GM21390 (cell line): Measurements from ENCODE around the gene TPP1.
A peak's percentile ranks its signal among the peaks of the same experiment; 100 is the strongest.

Source experiments
- ATAC-seq: cut with Tn5 transposase; IDR thresholded peaks from one replicate; pipeline ENCODE4 v1.9.1; 2021; ENCODE audit not compliant: unreplicated experiment

The TPP1 gene

DNA sequence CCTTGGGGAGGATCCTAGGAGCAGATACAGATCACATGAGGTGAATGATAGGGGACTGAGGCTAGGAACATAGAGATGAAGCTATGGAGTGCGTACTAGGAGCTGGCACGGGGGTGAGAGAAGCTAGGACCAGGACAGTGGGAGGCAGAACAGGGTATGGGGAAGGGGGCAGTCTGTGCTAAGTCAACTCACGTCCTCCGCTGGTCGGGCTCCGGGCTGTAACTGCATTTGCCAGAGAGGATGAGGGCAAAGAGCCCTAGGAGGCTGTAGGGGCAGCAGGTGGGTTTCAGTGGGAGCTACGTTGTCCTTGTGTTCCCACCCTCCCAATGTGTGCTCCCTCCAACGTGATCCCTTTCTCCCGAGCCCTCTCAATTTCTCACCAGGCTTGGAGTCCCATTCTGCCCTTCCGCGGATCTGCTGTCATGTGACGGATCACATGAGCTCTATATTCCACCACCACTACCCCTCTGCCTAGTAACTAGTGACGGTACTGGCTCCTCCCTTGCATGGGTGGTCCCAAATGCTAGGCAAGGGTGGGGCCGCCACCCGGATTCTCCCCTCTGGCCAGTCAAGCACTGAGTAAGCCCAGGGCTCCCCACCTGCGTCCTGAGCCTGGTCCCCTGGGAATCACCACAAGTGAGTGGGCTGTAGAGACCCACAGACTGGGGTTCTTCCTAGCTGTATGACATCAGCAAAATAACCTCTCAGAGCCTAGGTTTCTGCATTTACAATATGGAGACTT lies at the start of gene TPP1:
TPP1 (minus strand) TSS at position 419 of the 742 bp plus-strand sequence; CDS start at position 397, 22 bp downstream.
- peak; percentile 99 for ATAC-seq

DNA sequence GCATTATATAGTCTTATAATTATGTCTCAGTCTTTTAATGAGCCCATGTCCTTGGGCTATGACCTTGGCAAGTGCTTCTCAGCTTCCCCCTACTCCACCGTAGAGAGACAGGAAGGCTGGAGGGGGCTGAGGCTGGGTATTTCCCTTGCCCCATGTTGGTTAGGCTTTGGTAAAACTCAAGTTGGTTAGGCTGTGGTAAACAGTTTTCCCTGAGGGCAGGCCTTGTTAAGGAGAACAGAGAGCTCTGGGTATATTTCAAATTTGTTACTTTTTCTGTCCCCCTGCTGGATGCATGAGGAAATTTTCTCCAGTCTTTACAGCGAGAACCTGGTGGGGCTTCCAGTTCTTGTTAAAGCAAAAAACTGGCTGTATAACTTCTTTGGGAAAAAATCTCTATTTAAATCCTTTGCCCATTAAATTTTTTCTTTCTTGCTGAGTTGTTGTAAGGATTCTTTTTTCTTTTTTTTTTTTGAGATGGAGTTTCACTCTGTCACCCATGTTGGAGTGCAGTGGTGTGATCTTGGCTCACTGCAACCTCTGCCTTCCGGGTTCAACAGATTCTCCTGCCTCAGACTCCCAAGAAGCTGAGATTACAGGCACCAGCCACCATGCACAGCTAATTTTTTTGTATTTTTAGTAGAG lies 48.6 kb upstream of the TPP1 start:
- ATAC-seq, result no peak

DNA sequence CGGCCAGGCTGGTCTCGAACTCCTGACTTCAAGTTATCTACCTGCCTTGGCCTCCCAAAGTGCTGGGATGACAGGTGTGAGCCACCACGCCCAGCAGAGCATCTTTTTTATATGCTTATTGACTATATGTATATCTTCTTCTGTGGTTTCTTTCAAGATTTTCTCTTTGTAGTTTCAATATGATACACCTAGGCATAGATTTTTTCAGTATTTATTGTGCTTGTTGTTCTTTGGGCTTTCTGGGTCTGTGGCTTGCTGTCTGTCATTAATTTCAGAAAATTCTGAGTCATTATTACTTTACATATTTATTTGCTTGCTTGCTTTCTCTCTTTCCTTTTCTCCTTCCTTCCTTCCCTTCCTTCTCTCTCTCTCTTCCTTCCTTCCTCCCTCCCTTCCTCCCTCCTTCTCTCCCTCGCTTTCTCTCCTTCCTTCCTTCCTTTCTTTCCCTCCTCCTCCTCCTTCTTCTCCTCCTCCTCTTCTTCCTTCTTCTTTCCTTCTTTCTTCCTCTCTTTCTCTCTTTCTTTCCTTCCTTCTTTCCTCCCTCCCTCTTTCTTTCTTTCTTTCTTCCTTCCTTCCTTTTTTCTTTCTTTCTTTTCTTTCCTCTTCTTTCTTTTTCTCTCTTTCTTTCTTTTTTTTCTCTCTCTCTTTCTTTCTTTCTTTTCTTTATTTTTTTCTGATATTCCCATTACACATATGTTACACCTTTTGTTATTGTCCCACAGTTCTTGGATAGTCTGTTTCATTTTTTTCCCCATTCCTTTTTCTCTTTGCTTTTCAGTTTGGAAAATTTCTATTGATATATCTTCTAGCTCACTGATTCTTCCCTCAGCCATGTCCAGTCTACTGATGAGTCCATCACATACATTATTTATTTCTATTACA lies 47.3 kb upstream of the TPP1 start:
- ATAC-seq, result no peak

DNA sequence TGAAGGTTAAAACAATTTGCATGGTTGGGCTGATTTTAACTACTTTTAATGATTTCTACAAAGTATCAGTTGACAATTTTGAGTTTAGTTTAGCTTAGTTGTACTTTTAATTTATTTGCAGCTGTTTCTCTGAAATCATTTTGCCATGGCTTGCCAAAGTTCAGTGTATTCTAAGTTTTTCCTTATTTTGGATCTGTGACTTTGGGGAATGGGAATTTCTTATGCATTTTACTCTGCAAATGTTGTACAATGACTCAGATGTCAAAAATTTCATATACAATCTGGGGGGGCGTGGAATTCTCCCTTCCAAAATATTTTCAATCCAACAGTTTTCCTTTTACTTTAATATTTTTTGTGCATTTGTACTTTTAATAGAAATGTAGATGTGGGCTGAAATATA lies 45.3 kb upstream of the TPP1 start:
- ATAC-seq, result no peak

DNA sequence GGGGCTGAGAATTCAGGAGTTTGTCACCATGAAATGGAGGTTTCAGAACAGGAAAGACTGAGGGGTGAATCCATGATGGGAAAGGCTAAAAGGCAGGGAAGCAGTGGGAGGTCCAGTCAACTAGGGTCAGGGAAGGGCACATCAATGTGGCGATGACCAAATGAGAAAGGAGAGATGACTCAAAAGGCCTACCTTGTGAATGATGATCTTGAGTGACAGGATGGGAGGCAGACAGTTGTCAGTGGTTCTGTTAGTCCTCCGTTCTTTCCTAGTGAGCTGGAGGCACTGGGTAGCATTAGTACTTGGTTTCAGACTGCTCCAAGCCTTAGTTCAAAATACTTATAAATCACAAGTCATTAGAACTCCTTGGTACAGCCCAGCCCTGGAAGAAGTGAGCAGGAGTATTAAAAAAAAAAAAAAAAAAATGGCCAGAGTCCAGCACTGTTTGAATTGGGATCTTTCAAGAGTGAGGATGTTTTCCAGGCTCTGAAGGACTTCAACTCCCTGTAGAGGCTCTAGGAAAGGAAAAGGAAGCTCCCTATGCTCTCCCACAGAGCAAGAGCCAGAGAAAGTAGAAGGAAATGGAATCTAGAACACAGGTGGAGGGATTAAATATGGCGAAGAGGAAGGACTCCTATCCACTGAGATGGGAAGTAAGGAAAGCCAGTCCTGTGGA lies 44.7 kb upstream of the TPP1 start:
- ATAC-seq, result no peak

DNA sequence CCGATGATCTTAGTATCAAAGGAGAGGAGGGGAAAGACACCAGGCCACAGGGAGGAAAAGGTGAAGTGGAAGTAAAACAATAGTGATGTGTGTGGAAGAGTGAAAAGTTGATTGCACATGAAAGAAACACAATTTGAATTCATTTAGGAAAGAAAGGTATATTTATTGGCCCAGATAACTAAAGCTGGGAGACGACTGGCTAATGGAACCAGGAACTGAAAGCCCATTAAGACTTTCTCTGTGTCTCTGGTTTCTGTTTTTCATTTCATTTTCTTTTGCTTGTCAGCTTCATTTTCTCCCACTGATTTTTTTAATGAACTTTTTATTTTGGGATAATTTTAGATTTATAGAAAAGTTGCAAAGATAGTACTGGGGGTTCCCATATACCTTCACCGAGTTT lies 41.5 kb upstream of the TPP1 start:
- ATAC-seq, result peak; percentile 73

DNA sequence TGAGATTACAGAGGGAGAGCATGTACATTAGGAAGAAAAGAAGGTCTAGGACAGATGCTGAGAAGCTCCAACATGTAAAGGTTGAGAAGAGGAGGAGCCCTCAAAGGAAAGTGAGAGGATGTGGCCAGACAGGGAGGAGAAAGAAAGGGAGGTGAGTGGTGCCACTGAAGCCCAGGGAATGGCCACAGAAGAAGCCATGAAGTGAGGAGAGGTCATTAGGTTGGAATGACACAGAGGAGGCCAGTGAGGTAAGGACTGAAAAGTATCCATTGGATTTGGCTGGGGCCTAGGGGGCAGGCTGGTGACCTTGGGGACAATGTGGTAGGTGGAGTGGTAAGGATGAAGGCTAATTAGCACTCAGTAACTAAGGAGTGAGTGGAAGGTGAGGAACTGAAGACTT lies 39.4 kb upstream of the TPP1 start:
- no peak for ATAC-seq

DNA sequence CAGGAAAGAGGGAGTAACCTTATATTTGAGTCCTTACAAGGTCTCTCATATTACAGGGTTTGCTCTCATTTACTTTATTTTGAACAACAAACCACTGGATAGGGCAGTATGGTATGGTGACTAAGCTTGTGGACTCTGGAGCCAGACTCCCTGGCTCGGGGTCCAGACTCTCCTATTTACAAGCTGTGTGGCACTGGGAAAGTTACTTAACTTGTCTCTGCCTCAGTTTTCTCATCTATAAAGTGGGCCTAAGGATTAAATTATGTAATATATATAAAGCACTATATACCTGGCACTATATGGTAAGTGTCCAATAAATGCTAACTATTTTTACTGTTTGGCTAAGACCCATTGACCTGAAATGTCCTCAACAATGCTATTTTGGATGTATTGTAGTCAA lies 38.1 kb upstream of the TPP1 start:
- ATAC-seq, result no peak

DNA sequence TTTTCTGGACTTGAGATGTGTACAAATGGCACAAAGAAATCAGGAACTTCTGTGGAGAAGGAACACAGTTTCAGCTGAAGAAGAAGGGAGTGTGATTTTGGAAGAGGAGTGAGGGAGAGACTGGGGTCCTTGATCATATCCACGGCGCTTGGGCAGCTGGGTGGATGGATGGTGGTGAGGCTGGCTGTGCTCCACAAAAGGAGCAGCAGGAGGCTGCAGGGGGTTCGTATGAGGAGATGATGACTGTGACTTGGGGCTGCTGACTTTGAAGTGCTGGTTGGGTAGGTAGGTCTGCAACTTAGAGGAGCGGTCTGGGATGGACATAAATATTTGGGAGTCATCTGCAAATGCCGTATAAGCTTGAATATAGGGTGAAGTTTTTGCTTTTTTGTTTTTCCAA lies 37.7 kb upstream of the TPP1 start:
- no peak for ATAC-seq

DNA sequence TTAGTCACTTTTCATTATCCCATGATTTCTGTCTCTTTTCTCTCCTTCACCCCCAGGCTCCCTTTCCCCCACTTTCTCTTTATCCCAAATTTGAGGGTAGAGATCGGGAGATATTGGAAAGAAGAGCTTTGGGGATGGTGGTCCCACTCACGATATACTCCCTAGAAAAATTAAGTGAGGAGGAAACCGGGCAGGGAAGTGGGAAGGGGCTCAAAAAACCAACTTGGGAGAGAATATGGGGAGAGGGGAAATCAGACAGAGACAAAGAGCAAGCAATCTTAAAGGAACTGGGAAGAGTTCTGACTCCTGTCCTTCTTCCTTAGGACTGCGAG lies 37.3 kb upstream of the TPP1 start:
- no peak for ATAC-seq

DNA sequence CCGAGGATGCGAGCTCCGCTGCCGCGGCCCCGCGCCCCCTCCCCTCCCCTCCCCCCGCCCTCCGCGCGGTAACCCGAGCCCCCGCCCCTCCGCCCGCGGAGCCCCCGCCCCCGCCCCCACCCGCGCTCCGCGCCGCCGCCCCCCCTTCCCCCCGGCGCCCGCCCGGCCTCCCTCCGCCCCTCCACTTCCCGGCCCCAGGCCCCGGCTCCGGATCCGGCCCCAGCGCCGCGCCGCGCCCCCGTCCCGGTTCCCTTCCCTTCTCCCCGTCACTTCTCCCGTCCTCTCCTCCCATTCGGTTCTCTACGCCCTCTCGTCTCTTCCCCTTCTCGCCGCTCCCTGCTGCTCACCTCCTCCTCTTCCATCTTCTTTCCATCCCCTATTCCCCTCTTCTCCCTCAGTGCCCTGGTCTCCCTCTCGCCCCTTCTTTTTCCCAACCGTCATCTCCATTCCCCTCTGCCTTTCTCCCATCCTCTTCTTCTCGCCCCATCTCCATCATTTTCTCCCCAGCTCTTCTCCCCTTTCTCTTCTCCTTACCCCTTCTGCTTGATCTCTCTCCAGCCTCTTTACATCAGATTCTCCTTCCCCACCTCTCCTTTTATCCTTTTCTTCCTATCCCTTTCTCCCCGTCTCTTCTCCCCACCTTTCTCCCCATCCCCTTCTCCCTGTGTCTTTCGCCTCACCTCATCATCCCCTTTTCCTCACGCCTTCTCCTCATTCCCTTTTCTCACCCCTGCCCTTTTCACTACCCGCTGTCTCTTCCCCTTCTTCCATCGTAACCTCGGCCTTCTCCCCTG lies 36.8 kb upstream of the TPP1 start, which contains the start of gene DCHS1:
DCHS1 (minus strand) TSS at position 20 of the 794 bp plus-strand sequence. CDS start 14,196 bp downstream, outside the sequence.
- ATAC-seq, result no peak

DNA sequence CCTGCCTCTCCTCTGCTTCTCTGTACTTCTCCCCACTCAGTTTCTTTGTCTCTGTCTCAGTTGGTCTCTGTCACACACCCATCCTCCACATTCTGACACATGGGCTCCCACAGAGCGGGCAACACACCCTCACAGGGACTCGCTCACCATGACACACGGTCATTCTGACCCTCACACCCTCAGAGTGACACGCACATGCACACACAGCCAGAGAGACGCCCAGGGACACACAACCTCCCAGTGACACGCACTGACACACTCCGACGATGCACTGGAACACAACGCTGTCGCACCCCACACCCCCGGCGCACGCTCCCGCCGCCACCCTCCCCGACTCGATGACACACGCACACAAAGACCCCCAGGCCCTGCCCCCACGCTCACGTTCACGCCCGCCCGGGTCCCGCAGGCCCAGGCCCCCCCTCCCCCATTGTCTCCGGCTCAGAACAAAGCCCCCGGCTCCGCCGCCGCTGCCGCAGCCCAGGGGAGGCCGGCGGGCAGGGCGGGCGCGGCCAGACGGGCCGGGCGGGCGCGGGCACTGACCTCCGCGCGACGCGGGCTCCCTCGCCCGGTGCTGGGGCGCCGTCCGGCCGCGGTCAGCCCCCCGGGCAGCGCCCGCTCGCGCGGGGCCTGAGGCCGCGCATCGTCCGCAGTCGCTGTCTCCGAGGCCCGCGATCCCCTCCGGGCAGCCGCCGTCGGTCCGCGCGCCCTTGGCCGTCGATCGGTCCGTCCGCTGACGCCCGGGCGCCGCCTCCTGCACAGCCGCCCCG lies 36.0 kb upstream of the TPP1 start:
- no peak for ATAC-seq

DNA sequence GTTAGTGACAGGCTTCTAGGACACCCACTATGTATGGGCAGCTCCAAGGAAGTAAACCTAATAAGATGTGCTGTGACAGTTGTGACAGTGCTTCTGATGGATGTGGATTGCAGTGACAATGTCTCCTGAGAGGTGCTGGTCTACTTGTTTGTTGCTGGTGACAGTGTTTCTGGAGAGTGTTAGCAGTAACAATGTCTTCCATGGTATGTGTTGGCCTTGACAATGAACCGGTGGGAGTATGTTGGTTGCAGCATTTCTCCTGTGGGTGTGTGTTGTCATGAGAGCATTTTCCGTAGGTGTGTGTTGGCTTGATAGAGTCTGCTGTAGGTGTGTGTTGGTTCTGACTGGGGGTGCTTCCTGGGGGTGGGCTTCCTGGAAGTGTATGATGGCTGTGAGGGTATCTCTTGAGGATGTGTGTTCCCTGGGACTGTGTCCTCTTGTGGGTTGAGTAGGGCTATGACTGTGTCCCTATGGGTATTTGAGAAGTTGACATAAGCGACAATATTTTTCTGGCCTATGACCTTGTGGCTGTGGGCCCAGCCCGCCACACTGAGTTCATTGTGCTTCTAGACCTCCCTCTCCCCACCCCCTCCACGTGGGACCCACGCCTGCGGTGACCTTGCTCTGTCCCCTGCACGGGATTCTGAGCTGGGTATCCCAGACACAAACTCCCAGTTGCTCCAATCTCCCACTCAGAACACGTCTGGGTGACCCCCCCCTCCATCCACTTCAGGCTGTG lies 35.2 kb upstream of the TPP1 start:
- no peak for ATAC-seq

DNA sequence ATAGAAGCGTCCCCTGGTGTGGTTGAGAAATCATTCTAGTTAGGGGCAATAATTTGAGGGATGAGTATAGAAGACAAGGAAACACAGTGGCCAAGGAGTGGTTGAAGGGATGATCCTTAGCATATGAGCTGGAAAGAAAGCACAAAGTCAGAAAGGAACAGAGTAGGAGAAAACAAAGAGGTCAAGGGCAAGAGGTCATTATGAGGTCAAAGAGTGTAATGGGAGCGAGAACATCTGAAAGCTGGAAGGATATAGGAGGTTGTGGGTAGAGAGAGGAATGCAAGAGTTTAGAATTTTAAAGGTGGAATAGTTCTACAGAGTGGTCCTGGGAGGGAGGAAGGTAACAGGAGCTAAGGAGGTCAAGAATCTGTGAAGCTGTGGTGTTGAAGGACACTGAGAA lies 34.4 kb upstream of the TPP1 start:
- ATAC-seq, result no peak

DNA sequence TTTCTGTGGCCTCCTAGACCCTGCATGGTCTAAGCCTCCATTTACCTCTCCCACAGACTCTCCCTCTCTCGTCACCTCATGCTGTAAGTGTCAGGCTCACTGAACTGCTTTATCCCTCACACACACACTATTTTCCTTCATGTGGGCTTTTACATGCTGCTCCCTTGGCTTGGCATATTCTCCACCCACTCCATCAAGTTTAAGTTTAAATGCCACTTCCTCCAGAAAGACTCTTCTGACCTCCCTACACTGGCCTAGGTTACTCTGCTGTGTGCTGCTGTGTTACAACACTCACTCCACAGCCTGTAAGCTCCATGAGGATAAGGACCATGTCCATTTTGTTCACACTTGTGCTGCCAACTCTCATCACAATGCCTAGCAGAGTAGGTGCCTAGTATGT lies 33.9 kb upstream of the TPP1 start:
- ATAC-seq, result no peak

DNA sequence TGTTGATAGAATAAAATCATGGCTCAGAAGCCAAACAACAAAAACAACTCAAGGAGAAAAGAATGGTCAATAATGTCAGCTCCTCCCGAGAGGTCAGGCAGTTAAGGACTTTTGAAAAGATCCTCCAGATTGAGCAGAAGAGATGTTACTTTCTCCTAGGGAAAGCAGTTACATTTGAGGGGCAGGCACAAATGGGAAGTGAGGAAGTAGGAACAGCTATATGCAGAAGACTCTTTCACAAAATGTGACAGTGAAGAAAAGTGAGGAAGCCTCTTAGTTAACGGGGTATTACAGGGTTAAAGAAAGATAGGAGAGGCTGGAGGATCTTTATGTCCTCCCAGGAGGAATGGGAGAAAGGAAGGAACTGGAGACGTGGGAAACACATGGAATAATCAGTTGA lies 33.0 kb upstream of the TPP1 start:
- no peak for ATAC-seq

DNA sequence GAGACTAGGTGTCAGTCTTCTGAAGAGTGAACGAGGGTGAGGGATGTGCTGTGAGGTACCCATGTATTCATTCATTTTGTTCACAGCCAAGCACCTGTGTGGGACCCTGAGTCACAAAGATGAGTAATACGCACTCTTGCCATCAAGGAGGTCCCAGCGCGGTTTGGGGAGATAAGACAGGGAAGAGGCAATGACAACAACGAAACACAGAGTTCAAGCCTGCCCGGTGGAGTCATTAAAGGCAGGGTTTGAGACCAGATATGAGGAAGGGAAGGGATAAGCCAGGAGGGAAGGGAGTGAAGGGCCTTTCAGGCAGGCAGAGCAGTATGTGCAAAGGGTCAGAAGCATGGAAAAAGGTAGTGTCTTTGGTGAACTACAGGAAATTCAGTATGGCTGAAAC lies 31.8 kb upstream of the TPP1 start:
- no peak for ATAC-seq

DNA sequence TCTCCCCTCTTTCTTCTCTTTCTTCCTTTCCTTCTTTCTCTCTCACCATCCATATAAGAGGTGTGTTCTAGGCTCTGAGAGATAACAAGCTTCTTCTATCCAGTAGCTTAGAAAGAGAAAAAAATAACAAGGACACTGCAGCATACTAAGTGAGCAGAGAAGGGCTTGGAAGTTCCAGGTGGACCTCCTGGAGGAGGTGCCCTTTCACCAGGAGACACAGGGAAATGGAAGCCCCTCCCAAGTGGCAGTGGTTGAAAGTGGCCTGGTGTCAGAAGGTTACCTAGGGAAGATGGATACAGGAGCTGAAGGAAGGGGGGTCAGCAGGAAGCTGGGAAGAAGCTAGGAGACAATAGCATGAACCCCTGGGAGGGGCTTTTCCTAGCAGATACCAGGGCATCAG lies 30.9 kb upstream of the TPP1 start:
- ATAC-seq, result no peak

DNA sequence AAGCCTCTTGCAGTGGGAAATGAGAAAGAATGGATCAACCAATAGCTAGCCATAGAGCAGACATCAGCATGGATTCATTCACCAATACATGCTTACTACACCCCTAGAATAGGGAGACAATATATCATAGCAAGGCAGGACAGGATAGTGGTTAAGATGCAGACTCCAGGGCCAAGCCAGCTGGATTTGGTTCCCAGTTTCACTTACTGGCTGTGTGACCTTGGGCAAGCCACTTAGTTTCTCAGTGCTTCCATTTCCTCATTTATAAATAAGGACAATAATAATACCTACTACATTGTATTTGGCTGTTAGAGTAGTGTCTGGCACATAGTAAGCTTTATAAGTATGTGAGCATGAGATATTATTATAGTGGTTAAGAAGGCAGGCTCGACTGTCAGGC lies 29.3 kb upstream of the TPP1 start:
- ATAC-seq, result no peak
